HCT116 (cell line): ENCODE measurements around the gene XRN2. TPM values are rescaled to one million over a fixed set of nuclear protein-coding genes. Genes with fewer than 3 reads are reported as not detected.

Experiments
- ATAC-seq: fragments of 200-7000 bp; cut with Tn5 transposase; 2 replicates; pipeline ENCODE4 v1.9.1; 2020; ENCODE audit warnings: mild to moderate bottlenecking, moderate library complexity
- BruUV-seq: library from RNA; stranded (reverse); fragments of 400-500 nt; replicated peaks from 2 replicates; lab custom pipeline; 2021; lab: Mats Ljungman, UMichigan
- CTCF ChIA-PET: fragments of 300-600 bp; sonication (Branson Sonifier 250); formaldehyde crosslinking; loops from one replicate; lab custom pipeline; 2021; ENCODE audit warnings: antibody characterized with exemption; lab: Charles Lee
- POLR2A ChIA-PET: fragments of 300-600, 350-600 bp; sonication (Branson Sonifier 250); formaldehyde crosslinking; loops from one replicate; lab custom pipeline; 2021; ENCODE audit warnings: antibody characterized with exemption; lab: Charles Lee
- RAD21 ChIA-PET, 2 experiments: fragments of 300-600 bp; sonication (Branson Sonifier 250); formaldehyde crosslinking; loops; one replicate each; lab custom pipeline; 2023; ENCODE audit warnings: low total read pairs in 2 of 2; ENCODE audit not compliant: uncharacterized antibody in 2 of 2, unreplicated experiment in 2 of 2, low non-redundant PET in 1 of 2; lab: Charles Lee
- DNase-seq: peaks from one replicate; pipeline ENCODE4 v3.0.0-alpha.2; 2010; ENCODE audit warnings: low read depth, low spot score
- H2AFZ ChIP-seq: fragments of 200-600 bp; shearing (Covaris generic), sonication (generic); 2 replicates; pipeline ENCODE4 v1.6.1; 2017; ENCODE audit warnings: low read depth, mixed run types, mixed read lengths, antibody characterized with exemption, low read length; ENCODE audit not compliant: poor library complexity, severe bottlenecking
- H3K27ac ChIP-seq: 2 replicates; pipeline ENCODE4 v1.5.1; 2012; ENCODE audit warnings: low read depth, low read length
- H3K27me3 ChIP-seq: fragments of 200-600 bp; sonication (generic); 2 replicates; pipeline ENCODE4 v1.6.1; 2016; ENCODE audit warnings: mixed run types, low read length, mixed read lengths; ENCODE audit not compliant: insufficient read depth
- H3K36me3 ChIP-seq, 2 experiments: fragments of 200-500 bp in 1 of 2; fragments of 200-600 bp in 1 of 2; sonication (Bioruptor generic) in 1 of 2; sonication (generic) in 1 of 2; 2 replicates each; pipeline versions ENCODE4 v1.5.1 to v1.6.1; 2014 to 2016; ENCODE audit warnings: low read length in 2 of 2, inconsistent platforms in 1 of 2, mixed read lengths in 1 of 2, mixed run types in 1 of 2; ENCODE audit not compliant: insufficient read depth in 2 of 2, control insufficient read depth in 1 of 2
- H3K4me1 ChIP-seq, 2 experiments: fragments of 200-600 bp in 1 of 2; sonication (generic) in 1 of 2; 2 replicates each; pipeline versions ENCODE4 v1.5.1 to v1.6.1; 2012 to 2017; ENCODE audit warnings: low read length in 2 of 2, inconsistent platforms in 1 of 2, mild to moderate bottlenecking in 1 of 2, mixed read lengths in 1 of 2, mixed run types in 1 of 2, moderate library complexity in 1 of 2; ENCODE audit not compliant: insufficient read depth in 2 of 2, control insufficient read depth in 1 of 2
- H3K4me2 ChIP-seq: fragments of 200-600 bp; sonication (generic); 2 replicates; pipeline ENCODE4 v1.6.1; 2017; ENCODE audit warnings: mixed run types, low read length, mixed read lengths
- H3K4me3 ChIP-seq, 2 experiments: fragments of 200-600 bp in 1 of 2; sonication (generic) in 1 of 2; replicated peaks in 1 of 2; 2 replicates each; pipeline ENCODE4 v1.5.1; 2011 to 2016; ENCODE audit warnings: low read length in 2 of 2, control low read depth in 1 of 2, low read depth in 1 of 2, mild to moderate bottlenecking in 1 of 2, mixed read lengths in 1 of 2, mixed run types in 1 of 2
- H3K79me2 ChIP-seq: fragments of 200-600 bp; sonication (generic); 2 replicates; pipeline ENCODE4 v1.6.1; 2017; ENCODE audit warnings: mild to moderate bottlenecking, mixed run types, low read length, moderate library complexity, mixed read lengths; ENCODE audit not compliant: insufficient read depth
- H3K9ac ChIP-seq: fragments of 200-600 bp; sonication (generic); 2 replicates; pipeline ENCODE4 v1.6.1; 2016; ENCODE audit warnings: low read length, mixed read lengths
- H3K9me2 ChIP-seq: fragments of 200-600 bp; sonication (generic), shearing (Covaris generic); 2 replicates; pipeline ENCODE4 v1.6.1; 2017; ENCODE audit warnings: mixed run types, mild to moderate bottlenecking, moderate library complexity; ENCODE audit not compliant: insufficient read depth
- H3K9me3 ChIP-seq, 2 experiments: fragments of 200-500 bp in 1 of 2; fragments of 200-600 bp in 1 of 2; sonication (Bioruptor generic) in 1 of 2; sonication (generic) in 1 of 2; 2 replicates each; pipeline ENCODE4 v1.6.1; 2014 to 2017; ENCODE audit warnings: low read length in 2 of 2, mixed read lengths in 2 of 2, inconsistent platforms in 1 of 2, low read depth in 1 of 2, mild to moderate bottlenecking in 1 of 2, mixed run types in 1 of 2, moderate library complexity in 1 of 2; ENCODE audit not compliant: control insufficient read depth in 1 of 2, insufficient read depth in 1 of 2
- H4K20me1 ChIP-seq: fragments of 200-600 bp; sonication (generic), shearing (Covaris generic); 2 replicates; pipeline ENCODE4 v1.6.1; 2017; ENCODE audit warnings: mixed run types, mild to moderate bottlenecking, moderate library complexity; ENCODE audit not compliant: insufficient read depth
- CBX3 ChIP-seq: IDR thresholded peaks from 2 replicates; pipeline ENCODE4 v1.6.1; 2012; ENCODE audit warnings: low read depth
- CEBPB ChIP-seq: IDR thresholded peaks from 2 replicates; pipeline ENCODE4 v1.6.1; 2012; ENCODE audit warnings: low read depth
- ELF1 ChIP-seq: IDR thresholded peaks from 2 replicates; pipeline ENCODE4 v1.6.1; 2012; ENCODE audit warnings: low read depth, borderline replicate concordance
- FOSL1 ChIP-seq: IDR thresholded peaks from 2 replicates; pipeline ENCODE4 v1.6.1; 2012; ENCODE audit warnings: low read depth
- JUND ChIP-seq: IDR thresholded peaks from 2 replicates; pipeline ENCODE4 v1.6.1; 2012
- POLR2A ChIP-seq: IDR thresholded peaks from 2 replicates; pipeline ENCODE4 v1.7.0; 2011; ENCODE audit warnings: borderline replicate concordance; ENCODE audit not compliant: insufficient read depth, insufficient read length; ENCODE audit errors: extremely low read depth
- REST ChIP-seq: IDR thresholded peaks from 2 replicates; pipeline ENCODE4 v1.6.1; 2012; ENCODE audit warnings: low read depth
- YY1 ChIP-seq: IDR thresholded peaks from 2 replicates; pipeline ENCODE4 v1.6.1; 2011; ENCODE audit warnings: low read length, low read depth, moderate library complexity, mild to moderate bottlenecking; ENCODE audit not compliant: insufficient replicate concordance; ENCODE audit errors: extremely low read depth
- ZFX ChIP-seq: fragments of 450-650 bp; IDR thresholded peaks from 2 replicates; pipeline ENCODE4 v1.6.1; 2017
- intact Hi-C: fragments of 100-400 bp; cut with micrococcal nuclease; formaldehyde crosslinking; loops from 2 replicates; pipeline ENCODE4 v1.10.0; 2022
- total RNA-seq: library from RNA; stranded (reverse); gene quantifications from one replicate; pipeline ENCODE4 v1.2.1, GENCODE V29; 2021; ENCODE audit not compliant: unreplicated experiment
- TF ChIP-seq, protein P1 (sequence below): IDR thresholded peaks from 2 replicates; pipeline ENCODE4 v1.6.1; 2012
- TF ChIP-seq, protein P2 (sequence below): IDR thresholded peaks from 2 replicates; pipeline ENCODE4 v1.6.1; 2011; ENCODE audit warnings: mild to moderate bottlenecking, low read length, moderate library complexity; ENCODE audit not compliant: insufficient replicate concordance; ENCODE audit errors: extremely low read depth
- TF ChIP-seq, protein P3 (sequence below), 3 experiments: fragments of 200-600 bp in 1 of 3; sonication (generic) in 1 of 3; IDR thresholded peaks in 2 of 3; conservative IDR thresholded peaks in 1 of 3; 2 replicates each; pipeline ENCODE4 v1.5.1; 2012 to 2017; ENCODE audit warnings: low read depth in 2 of 3, low read length in 2 of 3, antibody characterized with exemption in 1 of 3, borderline replicate concordance in 1 of 3, control low read depth in 1 of 3, mild to moderate bottlenecking in 1 of 3, mixed read lengths in 1 of 3, mixed run types in 1 of 3, moderate library complexity in 1 of 3; ENCODE audit not compliant: insufficient read depth in 1 of 3

The XRN2 gene
- total RNA-seq, 1 experiment from 2014 or later: 101 TPM

DNA sequence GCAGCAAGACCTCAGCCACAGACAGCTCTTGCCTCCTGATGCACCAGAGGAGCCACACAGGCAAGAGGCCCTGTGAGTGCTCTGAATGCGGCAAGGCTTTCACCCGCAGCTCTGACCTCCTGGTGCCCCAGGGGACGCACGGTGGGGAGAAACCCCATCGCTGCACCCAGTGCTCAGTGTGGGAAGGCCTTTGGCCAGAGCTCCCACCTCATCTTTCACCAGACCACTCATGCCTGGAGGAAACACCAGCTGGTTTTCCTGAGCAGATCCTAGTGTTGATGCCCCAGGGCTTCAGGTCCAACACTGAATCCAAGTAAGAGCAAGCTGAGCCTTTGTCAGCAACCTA is 37.0 kb upstream of the XRN2 start:
- intact Hi-C loops: no loop called here
- Histone ChIP-seq H3K9me2 (no peaks in the 10 kb centered on the region), H2AFZ (no peak overlapping the region), H4K20me1 (no peaks in the 10 kb centered on the region), H3K9me3 (no peaks in the 10 kb centered on the region; a peak in 1 of 4 replicates), H3K4me3 (no peak overlapping the region), H3K27ac (no peak overlapping the region), H3K36me3 (no peaks in the 10 kb centered on the region), H3K4me2 (no peak overlapping the region), H3K9ac (no peak overlapping the region), H3K79me2 (no peaks in the 10 kb centered on the region), H3K4me1 (no peaks in the 10 kb centered on the region), H3K27me3 (no peaks in the 10 kb centered on the region)
- CTCF ChIA-PET: interaction anchor here (1.0 to 1.2 kb wide), 2 partner anchors 30 to 217 kb away, joined by 3 read pairs; no protein-coding TSS in a partner anchor
- DNase-seq: no peak
- no peak for ATAC-seq
- TF ChIP-seq ELF1: no peak
- TF ChIP-seq REST: no peak
- no peak for TF ChIP-seq YY1
- TF ChIP-seq ZFX: no peak
- TF ChIP-seq, protein P1, sequence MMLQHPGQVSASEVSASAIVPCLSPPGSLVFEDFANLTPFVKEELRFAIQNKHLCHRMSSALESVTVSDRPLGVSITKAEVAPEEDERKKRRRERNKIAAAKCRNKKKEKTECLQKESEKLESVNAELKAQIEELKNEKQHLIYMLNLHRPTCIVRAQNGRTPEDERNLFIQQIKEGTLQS: no peak
- TF ChIP-seq, protein P2, sequence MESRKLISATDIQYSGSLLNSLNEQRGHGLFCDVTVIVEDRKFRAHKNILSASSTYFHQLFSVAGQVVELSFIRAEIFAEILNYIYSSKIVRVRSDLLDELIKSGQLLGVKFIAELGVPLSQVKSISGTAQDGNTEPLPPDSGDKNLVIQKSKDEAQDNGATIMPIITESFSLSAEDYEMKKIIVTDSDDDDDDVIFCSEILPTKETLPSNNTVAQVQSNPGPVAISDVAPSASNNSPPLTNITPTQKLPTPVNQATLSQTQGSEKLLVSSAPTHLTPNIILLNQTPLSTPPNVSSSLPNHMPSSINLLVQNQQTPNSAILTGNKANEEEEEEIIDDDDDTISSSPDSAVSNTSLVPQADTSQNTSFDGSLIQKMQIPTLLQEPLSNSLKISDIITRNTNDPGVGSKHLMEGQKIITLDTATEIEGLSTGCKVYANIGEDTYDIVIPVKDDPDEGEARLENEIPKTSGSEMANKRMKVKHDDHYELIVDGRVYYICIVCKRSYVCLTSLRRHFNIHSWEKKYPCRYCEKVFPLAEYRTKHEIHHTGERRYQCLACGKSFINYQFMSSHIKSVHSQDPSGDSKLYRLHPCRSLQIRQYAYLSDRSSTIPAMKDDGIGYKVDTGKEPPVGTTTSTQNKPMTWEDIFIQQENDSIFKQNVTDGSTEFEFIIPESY: no peak
- TF ChIP-seq CBX3: no peak
- no peak for TF ChIP-seq FOSL1
- TF ChIP-seq CEBPB: no peak
- no peak for TF ChIP-seq JUND
- TF ChIP-seq, protein P3, sequence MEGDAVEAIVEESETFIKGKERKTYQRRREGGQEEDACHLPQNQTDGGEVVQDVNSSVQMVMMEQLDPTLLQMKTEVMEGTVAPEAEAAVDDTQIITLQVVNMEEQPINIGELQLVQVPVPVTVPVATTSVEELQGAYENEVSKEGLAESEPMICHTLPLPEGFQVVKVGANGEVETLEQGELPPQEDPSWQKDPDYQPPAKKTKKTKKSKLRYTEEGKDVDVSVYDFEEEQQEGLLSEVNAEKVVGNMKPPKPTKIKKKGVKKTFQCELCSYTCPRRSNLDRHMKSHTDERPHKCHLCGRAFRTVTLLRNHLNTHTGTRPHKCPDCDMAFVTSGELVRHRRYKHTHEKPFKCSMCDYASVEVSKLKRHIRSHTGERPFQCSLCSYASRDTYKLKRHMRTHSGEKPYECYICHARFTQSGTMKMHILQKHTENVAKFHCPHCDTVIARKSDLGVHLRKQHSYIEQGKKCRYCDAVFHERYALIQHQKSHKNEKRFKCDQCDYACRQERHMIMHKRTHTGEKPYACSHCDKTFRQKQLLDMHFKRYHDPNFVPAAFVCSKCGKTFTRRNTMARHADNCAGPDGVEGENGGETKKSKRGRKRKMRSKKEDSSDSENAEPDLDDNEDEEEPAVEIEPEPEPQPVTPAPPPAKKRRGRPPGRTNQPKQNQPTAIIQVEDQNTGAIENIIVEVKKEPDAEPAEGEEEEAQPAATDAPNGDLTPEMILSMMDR (IDR thresholded peaks at IDR 0.05 in 2 of 3, conservative IDR thresholded peaks at IDR 0.05 in 1 of 3; ENCODE audit: borderline replicate concordance in 1 of 3, insufficient read depth in 1 of 3, low read depth in 2 of 3, low read length in 2 of 3): no peak
- TF ChIP-seq POLR2A: no peak
- BruUV-seq: no TSS peak
- RAD21 ChIA-PET: no interaction called here
- POLR2A ChIA-PET: no interaction called here
